Measurements from ENCODE around the gene QSOX1.
A peak's percentile ranks its signal among the peaks of the same experiment; 100 is the strongest.

Gene QSOX1

DNA sequence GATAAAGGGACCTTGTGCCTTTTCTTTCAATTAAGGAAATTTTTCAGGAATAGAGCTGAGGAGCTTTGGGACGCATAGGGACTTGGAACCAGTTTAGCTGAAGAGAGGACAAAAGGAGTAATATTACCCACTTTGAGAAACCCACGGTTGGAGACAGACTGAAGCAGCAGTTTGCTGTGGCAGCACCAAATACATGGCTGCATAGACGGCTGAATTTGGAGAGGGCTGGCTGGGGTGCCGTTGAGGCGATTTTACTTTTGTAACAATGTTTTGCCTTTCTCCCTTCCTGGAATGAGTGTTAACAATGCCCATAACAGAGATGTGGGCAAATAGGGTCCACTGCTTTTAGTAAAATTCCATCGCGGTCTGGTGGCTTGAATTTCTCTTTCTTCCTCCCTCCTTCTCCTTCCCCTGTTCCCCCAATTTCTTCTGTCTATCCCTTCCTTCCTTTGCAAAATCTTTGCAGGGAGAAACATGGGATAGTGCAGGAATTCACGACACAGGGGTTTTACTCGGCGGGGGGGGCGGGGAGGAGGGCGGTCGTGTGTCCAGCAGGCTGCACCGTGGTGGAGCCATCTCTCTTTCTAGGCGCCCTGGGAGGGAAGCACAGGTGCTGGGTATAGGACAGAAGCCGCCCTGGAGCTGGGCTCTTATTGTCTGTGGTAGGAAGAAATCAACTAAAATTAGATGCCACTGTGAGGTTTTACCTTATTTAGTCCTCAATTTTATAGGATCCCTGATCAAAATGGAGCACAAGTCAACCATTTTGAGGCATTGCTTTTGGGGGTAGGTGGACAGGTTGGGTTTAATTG lies 82.2 kb downstream of the QSOX1 start:
- no peak for DNase-seq

DNA sequence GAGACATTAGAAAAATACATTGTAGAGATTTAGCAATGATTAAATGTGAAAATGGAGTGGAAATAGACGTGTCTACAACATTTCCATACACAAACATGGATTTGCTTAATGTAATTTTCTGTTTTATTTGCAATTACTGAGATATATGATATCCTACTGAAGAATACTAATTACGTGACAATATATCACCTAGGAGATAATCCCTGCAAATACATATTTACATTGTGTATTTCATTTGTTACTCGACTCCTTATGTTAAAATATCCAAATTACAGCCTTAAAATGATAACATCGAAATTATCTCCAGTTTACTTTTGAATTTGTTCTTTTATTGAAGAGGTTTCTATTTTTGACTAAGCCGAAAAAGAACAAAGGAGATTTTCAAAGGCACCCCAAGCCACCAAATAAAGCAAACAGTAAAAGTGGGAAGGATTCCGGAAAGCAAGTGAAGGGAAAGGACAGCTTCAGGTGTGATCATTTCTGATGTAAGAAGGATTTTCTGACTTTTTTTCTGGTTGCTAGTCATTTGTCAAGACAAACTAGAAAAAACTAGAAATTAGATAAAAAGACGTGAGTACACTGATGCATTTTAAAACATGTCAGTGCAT lies 83.3 kb downstream of the QSOX1 start:
- no peak for DNase-seq

DNA sequence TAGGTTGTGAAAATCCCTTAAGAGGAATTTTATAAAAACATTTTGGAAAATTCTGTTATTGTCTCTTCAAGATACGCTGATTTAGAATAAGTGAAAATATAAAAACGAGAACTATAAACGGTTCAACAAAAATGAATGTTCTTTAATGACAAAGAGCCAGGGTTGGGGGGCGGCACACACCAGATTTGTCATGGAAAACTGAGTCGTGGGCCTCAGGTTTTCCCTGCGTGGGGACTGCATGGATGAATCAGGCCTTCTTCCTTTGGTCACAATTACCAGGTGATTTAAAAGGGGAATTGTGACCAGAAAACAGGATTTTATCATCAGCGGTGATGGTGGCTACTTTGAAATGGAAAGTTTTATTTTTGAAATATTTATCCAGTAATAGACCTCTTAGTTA lies 84.0 kb downstream of the QSOX1 start:
- no peak for DNase-seq

DNA sequence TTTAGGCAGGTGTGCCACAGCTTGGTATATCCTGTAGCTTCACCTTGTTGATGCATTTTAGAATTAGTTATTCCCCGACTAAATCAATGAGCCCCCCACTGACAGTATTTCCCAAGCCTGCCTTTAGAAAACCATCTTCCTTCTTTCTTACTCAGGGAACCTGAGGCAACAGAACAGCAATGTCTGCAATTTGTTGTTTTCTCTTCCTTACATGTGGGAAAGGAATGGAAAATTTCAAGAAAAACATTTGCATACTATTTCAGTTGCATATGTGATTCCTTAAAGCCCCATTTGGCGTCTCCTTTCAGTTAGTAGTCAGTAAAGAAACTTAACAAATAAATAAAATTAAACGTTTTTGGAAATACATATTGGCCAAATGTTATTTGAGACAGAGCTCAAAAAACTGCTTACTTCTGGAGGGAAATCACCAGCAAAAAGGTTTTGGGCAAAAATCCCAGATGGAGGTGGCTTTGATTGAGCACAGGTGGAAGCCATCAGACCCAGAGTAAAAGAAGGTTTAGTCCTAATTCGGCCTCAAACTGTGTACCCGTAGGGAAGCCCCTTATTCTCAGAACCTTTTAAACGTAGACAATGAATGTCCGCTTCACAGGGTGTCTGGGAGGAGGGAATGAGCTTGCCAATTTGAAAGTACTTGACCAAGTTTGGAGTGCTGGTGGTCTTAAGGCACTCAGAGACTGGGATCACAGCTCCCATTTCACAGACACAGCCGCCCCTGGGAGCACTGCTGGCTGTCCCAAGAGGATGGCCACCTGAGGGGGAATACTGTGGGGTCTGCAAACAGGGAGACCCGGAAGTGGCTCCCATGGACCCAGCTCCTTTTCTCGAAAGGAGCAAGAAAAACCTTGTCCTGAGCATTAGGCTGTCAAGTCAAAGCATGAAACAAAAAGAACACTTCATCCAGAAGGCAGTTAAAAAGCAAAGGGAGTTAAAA lies 84.8 kb downstream of the QSOX1 start:
- DNase-seq = no peak

DNA sequence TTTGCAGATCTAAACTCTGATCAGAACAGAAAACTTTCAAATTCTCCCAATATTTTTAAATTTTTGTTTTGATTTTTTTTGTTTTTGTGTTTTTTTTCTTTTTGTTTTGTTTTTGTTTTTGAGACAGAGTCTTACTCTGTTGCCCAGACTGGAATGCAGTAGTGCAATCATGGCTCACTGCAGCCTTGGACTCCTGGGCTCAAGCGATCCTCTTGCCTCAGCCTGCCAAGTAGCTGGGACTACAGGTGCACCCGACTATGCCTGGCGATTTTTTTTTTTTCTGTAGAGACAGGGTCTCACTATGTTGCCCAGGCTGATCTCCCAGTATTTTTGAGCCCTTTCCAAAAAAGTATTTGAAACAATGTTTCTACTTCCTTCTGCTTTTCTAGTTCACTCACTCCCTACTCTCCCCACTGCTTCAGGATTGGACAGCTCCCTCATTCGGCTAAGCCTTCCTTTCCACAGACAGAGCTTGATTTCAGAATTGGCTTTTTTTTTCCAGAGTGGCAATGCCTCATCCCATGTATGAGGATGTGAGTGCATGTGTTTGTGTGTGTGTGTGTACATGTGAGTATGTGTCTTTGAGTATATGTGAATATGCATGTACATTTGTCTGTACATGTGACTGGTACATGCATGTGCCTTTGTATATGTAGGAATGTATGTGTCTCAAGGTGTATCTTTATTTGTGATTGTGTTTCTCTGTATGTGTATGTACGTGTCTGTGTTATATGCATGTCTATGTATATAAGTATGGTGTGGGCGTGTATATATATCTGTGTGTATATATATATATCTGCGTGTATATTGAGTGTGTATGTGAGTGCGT lies 87.3 kb downstream of the QSOX1 start:
- DNase-seq = no peak

DNA sequence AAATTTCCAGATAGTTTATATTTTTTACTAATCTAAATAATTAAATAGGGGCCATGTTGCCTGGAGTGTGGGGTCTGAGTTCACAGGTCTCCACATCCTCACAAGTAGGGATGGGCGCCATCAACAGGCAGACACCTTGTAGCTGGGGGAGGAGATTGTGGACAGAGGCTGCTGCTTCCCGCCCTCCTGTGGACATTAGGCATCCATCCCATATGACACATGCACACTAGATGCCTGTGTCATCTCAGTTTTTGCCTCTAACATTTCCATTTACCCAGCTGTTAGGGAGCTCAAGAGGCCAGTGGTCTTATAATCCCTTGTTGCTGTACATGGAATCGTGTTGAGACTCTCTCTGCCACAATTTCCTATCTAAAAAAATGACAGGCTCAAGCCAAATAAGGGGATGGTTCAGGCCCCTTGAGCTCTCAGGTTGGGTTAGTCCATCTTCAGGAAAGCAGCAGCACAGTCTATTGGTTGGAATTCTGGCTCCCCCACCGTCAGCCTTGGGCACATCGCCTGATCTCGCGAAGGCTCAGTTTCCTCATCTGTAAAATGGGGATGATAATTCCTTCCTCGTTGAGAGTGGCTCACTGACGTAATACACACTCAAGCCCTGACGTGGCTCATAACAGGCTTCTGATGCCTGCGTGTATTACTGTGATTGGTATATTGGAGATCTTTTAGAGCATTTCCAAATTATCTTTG lies 89.0 kb downstream of the QSOX1 start:
- no peak for DNase-seq

DNA sequence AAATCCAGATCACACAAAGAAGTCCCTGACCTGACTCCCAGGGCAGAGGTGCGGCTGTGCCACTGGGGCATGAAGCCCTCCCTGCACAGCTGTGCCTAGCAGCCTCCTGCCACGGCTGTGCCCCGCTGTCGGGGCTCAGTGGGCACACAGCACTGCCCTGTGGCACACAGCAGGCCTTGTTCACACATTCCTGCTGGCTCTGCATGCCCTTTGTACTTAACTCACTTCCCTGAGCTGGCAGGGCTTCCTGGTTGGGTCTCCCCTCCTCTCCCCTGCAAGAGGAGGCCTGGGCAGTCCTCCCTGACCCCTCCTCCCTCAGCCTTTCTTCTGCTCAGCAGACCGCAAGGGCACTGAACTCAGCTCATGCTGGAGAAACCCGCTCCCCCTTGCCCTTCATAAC lies 90.2 kb downstream of the QSOX1 start:
- DNase-seq = no peak

DNA sequence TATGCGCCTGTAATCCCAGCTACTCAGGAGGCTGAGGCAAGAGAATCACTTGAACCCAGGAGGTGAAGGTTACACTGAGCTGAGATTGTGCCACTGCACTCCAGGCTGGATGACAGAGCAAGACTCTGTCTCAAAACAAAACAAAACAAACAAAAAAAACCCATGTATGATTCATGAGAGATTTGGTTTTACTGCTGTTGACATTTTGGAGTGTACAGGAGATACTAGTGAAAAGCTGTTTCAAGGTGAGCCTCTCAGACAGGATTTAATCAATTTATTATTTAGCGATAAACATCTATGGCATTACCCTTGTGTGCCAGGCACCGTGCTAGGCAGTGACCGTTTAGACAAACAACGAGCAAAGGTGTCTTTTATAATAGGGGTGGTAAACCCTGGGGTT lies 91.9 kb downstream of the QSOX1 start:
- no peak for DNase-seq

DNA sequence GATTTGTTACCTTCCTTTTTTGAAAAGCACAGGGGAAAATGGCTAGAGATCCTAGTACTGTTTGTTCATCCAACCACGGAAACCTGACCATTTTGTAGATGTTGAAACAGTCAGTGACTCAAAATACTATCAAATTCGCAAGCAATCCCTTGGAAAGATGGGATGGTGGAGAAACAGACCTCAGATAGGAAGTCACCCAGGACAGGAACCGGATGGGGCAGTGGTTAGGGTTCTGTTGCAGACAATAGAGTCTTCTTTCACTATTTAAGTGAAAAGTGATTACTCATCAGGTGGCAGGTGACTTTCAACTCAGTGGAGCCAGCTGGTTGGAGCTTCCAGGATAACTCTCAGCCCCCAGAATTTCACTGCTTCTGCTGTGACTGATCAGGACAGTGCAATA lies 92.4 kb downstream of the QSOX1 start:
- DNase-seq = no peak

DNA sequence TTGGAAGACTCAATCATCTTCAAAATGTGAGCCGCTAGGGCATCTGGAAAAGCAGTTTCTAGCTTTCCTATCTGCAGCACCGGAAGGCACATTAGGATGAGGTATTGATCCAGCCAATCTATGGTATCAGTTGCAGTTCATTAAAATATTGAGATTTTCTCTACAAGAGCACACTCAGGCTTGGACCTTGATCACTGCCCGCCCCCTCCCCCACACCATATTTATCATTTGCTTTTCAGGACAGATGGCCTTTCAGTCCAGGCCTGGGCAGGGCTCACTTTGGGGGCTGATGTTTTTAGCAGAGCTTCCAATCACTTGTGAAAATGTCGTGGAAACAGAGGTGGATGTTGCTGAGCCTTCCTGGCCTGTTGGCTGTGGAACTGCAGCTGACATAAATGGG lies 92.9 kb downstream of the QSOX1 start:
- DNase-seq = no peak

DNA sequence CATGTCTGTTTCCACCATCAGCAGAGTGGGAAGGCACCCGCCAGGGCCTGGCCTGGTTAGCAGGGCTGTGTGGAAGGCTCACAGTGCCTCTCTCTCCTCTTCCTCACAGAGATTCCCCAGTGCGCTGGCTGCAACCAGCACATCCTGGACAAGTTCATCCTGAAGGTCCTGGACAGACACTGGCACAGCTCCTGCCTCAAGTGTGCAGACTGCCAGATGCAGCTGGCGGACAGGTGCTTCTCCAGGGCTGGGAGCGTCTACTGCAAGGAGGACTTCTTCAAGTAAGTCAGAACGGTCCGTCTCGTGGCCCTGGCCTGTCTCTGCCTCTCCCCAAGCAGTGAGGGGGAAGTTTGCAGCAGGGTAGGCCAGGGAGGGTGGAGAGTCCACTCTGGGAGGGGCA lies 93.5 kb downstream of the QSOX1 start:
- no peak for DNase-seq

DNA sequence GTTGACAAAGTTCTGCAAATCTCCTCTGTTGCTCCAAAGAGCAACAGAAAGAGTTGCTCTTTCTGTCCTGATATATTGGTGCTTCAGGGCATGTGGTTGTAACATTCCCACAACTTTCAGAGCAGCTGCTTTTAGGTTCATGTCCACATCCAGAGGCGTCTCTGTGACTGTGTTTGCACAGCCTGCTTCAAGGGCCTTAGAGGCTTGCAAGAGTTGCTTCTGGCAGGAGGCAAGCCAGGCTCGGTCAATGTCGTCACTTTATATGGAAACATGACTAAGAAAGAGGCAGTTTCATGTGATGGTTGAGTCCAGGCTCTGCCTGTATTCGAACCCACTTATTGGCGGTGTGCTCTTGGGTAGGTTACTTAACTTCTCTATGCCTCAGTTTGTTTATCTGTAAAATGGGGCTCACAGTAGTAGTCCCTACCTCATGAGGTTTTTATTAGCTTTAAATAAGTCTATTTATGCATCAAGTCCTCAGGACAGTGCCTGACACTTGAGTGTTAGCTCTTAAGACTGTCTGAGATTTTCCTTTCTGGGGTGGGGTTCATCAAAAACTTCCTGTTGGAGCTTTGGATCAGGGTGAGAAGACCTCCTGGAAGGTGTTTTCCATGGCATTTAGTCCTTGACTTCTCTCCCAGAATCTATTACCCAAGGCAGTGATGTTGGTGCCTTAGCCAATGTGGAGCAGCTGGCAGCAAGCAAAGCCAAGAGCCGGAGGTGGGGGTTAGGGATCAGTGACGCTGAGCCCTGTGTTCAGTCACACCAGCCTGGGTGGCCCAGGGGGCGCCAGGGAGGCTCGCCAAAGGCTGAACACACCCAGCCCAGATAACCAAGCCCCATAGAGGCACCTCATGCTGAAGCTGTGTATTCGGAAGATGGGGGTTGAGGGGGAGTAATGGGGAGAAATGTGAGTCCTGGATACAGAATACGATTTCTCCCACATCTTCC lies 94.3 kb downstream of the QSOX1 start:
- no peak for DNase-seq

DNA sequence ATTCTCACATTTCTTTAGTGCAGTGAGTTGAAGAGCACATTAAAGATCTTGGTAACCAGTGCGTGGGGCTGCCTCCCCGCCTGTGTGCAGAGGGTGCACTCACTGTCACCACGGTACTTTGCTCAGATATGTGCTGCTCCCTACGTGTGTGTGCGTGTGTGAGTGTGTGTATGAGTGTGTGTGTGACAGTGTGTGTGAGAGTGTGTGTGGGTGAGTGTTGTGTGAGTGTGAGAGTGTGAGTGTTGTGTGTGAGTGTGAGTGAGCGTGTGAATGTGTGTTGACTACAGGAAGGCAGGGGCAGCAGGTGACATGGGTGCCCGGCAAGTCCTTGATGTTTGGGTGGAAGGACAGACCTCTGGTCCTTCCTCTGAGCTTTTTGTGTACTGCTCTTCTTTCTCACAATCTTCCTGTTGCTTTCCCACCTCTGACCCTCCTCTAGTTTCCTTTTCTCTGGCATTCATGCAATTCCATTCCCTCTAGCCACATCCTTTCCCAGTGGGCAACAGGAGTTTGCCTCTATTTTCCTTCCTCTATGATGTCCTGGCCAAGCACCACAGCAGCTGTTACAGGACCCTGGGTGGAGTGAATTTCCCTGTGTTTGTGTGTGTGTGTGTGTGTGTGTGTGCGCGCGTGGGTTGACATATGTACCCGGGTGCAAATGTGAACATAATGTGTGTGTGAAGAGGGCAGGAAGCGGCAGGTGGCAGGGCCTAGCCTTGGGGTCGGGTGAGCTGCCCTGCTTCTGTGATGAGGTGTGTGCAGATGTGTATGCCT lies 95.2 kb downstream of the QSOX1 start:
- DNase-seq = no peak

DNA sequence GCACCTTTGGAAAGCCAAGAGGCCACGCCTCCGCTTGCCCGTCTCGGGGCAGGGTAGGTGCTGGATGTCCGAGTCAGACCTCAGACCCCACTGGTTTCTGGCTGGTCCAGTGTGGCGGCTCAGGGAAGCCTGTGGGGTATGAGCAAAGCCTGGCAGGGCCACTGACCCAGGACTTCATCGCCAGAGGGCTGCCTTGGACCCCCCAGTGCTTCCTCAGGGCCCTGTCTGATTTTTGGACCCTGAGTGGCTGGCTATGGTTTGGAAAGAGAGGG lies 95.8 kb downstream of the QSOX1 start:
- no peak for DNase-seq

DNA sequence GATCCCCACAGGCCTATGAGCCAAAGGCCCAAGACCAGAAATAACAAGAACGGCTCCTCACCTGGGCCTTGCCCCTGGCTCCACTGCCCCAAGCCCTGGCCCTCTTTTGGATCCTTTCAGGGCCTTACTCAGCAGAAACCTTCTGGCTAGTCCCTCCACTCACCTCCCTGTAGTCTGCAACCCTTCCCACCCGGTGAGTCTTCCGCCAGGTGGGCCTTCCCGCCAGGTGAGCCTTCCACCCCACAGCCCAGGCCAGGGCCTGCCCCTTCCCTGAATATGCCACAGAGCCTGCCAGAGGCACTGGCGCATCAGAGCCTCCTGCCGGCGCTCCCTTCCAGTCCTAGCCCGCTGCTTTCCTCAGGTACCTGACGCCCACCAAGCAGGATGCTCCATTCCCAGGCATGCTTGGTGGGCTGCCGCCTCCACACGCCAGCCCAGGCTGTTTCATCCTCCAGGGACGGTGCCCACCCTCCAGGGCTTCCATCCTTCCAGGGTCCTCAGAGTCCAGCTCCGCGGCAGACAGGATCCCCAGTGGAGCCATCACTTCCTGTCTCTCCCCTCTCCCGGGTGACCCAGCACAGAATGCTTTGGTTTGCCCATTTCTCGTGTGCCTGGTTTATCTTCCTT lies 96.3 kb downstream of the QSOX1 start:
- no peak for DNase-seq

DNA sequence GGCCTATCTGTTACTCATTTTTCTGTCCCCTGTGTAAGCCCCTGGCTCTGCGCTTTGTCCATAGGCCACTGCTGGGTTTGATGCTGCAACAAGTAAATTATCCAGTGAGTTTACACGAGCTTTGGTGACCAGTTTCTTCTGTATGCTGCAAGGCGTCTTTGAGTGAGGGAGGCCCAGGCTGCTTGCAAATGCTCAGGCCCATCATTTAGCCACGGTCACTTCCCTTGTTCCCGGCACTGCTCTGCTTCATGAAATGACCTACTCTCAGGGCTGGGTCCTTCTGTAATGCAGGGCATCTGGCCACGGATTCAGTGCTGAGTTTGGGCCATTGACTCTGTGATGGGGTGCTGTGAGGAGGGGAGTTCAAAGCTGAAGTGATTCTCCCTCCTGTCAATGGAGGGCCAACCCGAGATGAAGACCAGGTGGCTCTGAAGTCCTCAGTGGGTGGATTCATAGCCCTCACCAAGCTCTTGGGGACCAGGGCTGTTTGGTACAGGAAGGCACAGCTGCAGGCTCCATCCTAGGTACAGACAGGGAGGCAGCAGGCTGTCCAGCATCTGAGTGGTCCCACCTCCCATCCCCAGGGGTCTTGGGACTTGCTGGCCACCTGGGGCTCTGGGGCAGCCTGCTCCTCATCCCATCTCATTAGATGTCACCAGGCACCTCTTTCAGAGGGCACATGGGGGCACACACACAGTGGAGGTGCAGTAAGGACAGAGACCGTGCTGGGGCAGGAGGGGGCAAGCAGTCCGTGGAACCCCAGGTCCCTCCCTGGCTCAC lies 97.0 kb downstream of the QSOX1 start:
- no peak for DNase-seq

DNA sequence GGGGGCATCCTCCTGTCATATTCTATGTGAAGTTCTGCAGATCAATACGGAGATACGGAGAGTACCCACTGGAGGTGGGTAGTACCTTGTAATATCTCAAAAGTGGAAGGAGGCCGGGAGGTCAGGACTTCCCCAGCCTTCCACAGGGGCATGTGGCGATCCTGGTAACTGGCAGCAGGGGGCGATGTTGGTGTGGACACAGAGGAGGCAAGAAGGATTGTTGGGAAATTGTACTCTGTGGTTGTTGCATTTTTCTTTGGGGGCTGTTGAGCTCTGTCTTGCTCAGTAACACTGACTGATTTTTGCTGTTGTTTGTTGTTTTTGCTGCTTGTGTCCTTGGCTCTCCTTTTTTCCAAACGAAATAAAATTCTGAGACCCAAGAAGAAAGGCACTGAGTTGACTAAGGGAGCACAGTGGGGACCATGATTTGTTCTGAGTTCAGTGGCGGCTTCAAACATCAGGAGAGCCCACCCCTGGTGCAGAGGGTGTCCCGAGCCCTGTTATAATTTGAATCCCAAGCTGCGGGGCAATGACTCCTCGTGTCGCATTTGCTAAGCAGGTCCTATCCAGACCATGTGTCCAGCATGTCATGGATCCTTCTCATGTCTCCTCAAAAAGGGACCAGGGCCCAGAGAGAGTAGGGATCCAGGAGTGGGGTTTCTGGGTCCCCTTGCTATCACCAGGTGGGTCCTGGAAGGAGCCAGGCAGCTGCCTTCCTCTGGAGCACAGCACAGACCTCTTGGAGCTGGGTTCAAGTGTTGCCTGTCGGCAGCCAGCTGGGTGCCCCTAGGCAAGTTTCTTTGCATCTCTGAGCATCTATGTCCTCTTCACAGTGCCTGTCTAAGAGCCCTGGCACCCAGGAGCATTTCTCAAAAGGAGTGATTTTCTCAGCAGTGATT lies 98.2 kb downstream of the QSOX1 start:
- DNase-seq = peak; percentile 57
